WERI-Rb-1 (cell line): ENCODE results near the gene APC.
"Not testable (repeated sequence)": the region's sequence is repeated elsewhere in the genome, so short reads cannot be mapped to it uniquely, and the experiment has no call there.

Experiments
- DNase-seq: peaks from one replicate; pipeline ENCODE4 v3.0.0-alpha.2; 2020
- H3K27ac ChIP-seq: fragments of 250-450 bp; sonication (Bioruptor Pico); 2 replicates; pipeline ENCODE4 v1.5.1; 2020; ENCODE audit warnings: mild to moderate bottlenecking, moderate library complexity
- H3K27me3 ChIP-seq: fragments of 250-450 bp; sonication (Bioruptor Pico); 2 replicates; pipeline ENCODE4 v1.5.1; 2021; ENCODE audit warnings: mild to moderate bottlenecking, low read depth, moderate library complexity; ENCODE audit not compliant: insufficient read depth, severe bottlenecking
- H3K36me3 ChIP-seq: fragments of 250-450 bp; sonication (Bioruptor Pico); 2 replicates; pipeline ENCODE4 v1.5.1; 2020; ENCODE audit warnings: mild to moderate bottlenecking, moderate library complexity
- H3K4me3 ChIP-seq: 2 replicates; pipeline ENCODE4 v1.5.1; 2011; ENCODE audit warnings: low read depth, mild to moderate bottlenecking, control low read depth, low read length
- H3K9me3 ChIP-seq: fragments of 250-450 bp; sonication (Bioruptor Pico); 2 replicates; pipeline ENCODE4 v1.5.1; 2021; ENCODE audit warnings: mild to moderate bottlenecking, moderate library complexity; ENCODE audit not compliant: severe bottlenecking
- TF ChIP-seq, protein P1 (sequence below): IDR thresholded peaks from 2 replicates; pipeline ENCODE4 v1.5.1; 2011; ENCODE audit warnings: low read depth, mild to moderate bottlenecking, control low read depth, inconsistent platforms, low read length

The APC gene

DNA sequence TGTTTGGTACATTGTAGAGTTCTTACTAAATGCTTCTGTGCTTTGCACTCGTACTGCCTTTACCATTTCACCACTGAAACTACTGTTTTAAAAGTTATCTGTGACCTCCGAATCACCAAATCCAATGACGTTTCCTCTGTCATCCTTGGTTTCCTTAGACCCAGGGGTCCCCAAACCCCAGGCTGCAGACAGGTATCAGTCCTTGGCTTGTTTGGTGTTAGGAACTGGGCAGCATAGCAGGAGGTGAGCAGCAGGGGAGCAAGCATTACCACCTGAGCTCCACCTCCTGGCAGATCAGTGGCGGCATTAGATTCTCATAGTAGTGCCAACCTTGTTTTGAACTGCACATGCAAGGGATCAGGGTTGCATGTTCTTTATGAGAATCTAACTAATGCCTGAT, 26.8 kb upstream of the APC start:
- H3K36me3 ChIP-seq: peaks cover 3% of the 10 kb centered on the region; the same call in 1 of the 2 replicates
- no peak for DNase-seq
- TF ChIP-seq, protein P1, sequence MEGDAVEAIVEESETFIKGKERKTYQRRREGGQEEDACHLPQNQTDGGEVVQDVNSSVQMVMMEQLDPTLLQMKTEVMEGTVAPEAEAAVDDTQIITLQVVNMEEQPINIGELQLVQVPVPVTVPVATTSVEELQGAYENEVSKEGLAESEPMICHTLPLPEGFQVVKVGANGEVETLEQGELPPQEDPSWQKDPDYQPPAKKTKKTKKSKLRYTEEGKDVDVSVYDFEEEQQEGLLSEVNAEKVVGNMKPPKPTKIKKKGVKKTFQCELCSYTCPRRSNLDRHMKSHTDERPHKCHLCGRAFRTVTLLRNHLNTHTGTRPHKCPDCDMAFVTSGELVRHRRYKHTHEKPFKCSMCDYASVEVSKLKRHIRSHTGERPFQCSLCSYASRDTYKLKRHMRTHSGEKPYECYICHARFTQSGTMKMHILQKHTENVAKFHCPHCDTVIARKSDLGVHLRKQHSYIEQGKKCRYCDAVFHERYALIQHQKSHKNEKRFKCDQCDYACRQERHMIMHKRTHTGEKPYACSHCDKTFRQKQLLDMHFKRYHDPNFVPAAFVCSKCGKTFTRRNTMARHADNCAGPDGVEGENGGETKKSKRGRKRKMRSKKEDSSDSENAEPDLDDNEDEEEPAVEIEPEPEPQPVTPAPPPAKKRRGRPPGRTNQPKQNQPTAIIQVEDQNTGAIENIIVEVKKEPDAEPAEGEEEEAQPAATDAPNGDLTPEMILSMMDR: no peak
- H3K4me3 ChIP-seq: no peak overlapping the region
- no peaks in the 10 kb centered on the region for H3K9me3 ChIP-seq
- H3K27ac ChIP-seq: no peak overlapping the region
- H3K27me3 ChIP-seq: no peaks in the 10 kb centered on the region

DNA sequence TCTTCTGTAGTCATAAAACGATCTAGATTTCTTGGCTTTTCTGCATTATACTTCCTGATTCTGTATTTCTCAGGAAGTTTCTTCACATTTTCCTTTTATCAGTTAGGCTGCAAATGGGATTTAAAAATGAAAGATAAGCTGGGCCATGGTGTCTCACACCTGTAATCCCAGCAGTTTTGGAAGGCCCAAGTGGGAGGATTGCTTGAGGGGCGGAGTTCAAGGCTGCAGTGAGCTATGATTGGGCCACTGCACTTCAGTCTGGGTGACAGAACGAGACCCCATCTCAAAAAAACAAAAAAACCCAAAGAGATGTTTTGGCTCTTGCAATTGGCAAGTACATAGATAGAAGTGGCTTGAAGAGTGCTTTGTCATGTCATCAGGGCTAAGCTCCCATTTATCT, 26.2 kb upstream of the APC start:
- H3K9me3 ChIP-seq: no peaks in the 10 kb centered on the region
- no peaks in the 10 kb centered on the region for H3K27me3 ChIP-seq
- H3K27ac ChIP-seq: no peak overlapping the region
- TF ChIP-seq, protein P1: no peak
- H3K36me3 ChIP-seq: peaks cover 3% of the 10 kb centered on the region; the same call in 1 of the 2 replicates
- no peak overlapping the region for H3K4me3 ChIP-seq
- DNase-seq: no peak

- H3K27me3 ChIP-seq: no peaks in the 10 kb centered on the region
Observed at GRCh38 chr5:112713206-112713605, 24.5 kb upstream of the APC start.

DNA sequence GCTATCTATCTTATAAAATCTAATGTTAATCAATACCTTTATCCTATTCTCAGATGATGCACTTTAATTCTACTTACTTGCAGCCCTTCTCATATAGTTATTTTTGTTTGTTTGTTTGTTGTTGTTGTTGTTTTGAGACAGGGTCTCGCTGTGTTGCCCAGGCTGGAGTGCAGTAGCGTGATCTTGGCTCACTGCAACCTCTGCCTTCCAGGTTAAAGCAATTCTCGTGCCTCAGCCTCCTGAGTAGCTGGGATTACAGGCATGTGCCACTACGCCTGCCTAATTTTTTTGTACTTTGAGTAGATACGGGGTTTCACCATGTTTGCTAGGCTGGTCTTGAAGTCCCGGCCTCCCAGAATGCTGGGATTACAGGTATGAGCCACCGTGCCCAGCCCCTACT, 20.8 kb upstream of the APC start:
- H3K4me3 ChIP-seq, DNase-seq, H3K9me3 ChIP-seq, H3K36me3 ChIP-seq, H3K27me3 ChIP-seq, H3K27ac ChIP-seq: not testable (repeated sequence)

More at GRCh38 chr5:112713206-112713605, 24.5 kb upstream of the APC start:
- H3K4me3 ChIP-seq: no peak overlapping the region
- no peaks in the 10 kb centered on the region for H3K36me3 ChIP-seq
- no peaks in the 10 kb centered on the region for H3K9me3 ChIP-seq
- TF ChIP-seq, protein P1: no peak
- no peak for DNase-seq
- no peak overlapping the region for H3K27ac ChIP-seq

GRCh38 chr5:112717506-112718082, 20.1 kb upstream of the APC start:
- TF ChIP-seq, protein P1: no peak
- Histone ChIP-seq H3K36me3 (no peaks in the 10 kb centered on the region), H3K4me3 (no peak overlapping the region), H3K27me3 (no peaks in the 10 kb centered on the region), H3K27ac (no peak overlapping the region), H3K9me3 (no peaks in the 10 kb centered on the region)
- DNase-seq: no peak

DNA sequence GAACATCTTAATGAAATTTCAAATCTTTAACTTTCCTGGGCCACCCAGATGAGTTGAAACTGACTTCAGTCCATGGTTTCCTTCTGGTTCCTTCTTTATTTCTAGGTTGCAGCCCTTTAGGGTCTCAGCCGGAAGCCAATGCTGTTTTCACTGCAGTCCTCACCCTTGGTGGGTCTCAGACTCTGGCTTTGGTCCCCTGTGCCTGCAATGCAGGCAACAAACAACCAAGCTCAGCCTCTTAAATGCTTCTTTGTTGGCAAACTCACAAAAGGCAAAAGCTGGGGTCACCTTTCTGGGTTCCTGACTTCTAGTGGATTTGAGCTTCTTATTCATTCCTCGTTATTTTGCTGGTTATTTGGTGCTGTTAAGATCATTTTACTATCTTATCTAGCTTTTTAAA, 19.3 kb upstream of the APC start:
- DNase-seq: no peak
- H3K27me3 ChIP-seq: no peaks in the 10 kb centered on the region

More for the DNA sequence above, 19.3 kb upstream of the APC start:
- Histone ChIP-seq H3K36me3 (no peaks in the 10 kb centered on the region), H3K27ac (no peak overlapping the region), H3K9me3 (no peaks in the 10 kb centered on the region), H3K4me3 (no peak overlapping the region)
- TF ChIP-seq, protein P1: no peak
